H9 (cell line): Measurements from ENCODE around the gene PXDC1. TPM values are rescaled to one million over a fixed set of nuclear protein-coding genes. Genes with fewer than 3 reads are reported as not detected.

ENCODE experiments used
- DNase-seq: peaks from one replicate; pipeline ENCODE4 v3.0.0-alpha.2; 2017
- H2AFZ ChIP-seq: one replicate; pipeline ENCODE4 v1.6.1; 2013; ENCODE audit warnings: mild to moderate bottlenecking, low read length, control low read depth, moderate library complexity
- H2AK5ac ChIP-seq: 2 replicates; pipeline ENCODE4 v1.6.1; 2013; ENCODE audit warnings: low read length, control low read depth, mixed read lengths; ENCODE audit not compliant: insufficient read length
- H2BK120ac ChIP-seq: one replicate; pipeline ENCODE4 v1.6.1; 2013; ENCODE audit warnings: low read depth, mild to moderate bottlenecking, low read length, control low read depth, inconsistent platforms; ENCODE audit not compliant: poor library complexity, severe bottlenecking
- H2BK12ac ChIP-seq: 2 replicates; pipeline ENCODE4 v1.6.1; 2013; ENCODE audit warnings: low read length, control low read depth, mixed read lengths, low read depth; ENCODE audit not compliant: insufficient read length
- H2BK15ac ChIP-seq: 2 replicates; pipeline ENCODE4 v1.6.1; 2013; ENCODE audit warnings: low read depth, low read length, control low read depth
- H2BK20ac ChIP-seq: one replicate; pipeline ENCODE4 v1.6.1; 2013; ENCODE audit warnings: low read depth, mild to moderate bottlenecking, low read length, control low read depth, inconsistent platforms; ENCODE audit not compliant: poor library complexity, severe bottlenecking
- H2BK5ac ChIP-seq: 2 replicates; pipeline ENCODE4 v1.6.1; 2013; ENCODE audit warnings: low read length, control low read depth, mixed read lengths; ENCODE audit not compliant: insufficient read length
- H3K14ac ChIP-seq: 2 replicates; pipeline ENCODE4 v1.6.1; 2013; ENCODE audit warnings: low read length, control low read depth; ENCODE audit not compliant: insufficient read depth
- H3K18ac ChIP-seq: 2 replicates; pipeline ENCODE4 v1.6.1; 2013; ENCODE audit warnings: low read depth, mild to moderate bottlenecking, mixed read lengths, low read length, control low read depth; ENCODE audit not compliant: insufficient read length
- H3K23ac ChIP-seq: 2 replicates; pipeline ENCODE4 v1.6.1; 2013; ENCODE audit warnings: low read length, control low read depth, mixed read lengths, low read depth; ENCODE audit not compliant: insufficient read length
- H3K23me2 ChIP-seq: 2 replicates; pipeline ENCODE4 v1.6.1; 2013; ENCODE audit warnings: low read depth, mild to moderate bottlenecking, mixed read lengths, low read length, control low read depth; ENCODE audit not compliant: insufficient read length, poor library complexity, severe bottlenecking
- H3K27ac ChIP-seq: 2 replicates; pipeline ENCODE4 v1.5.1; 2013; ENCODE audit warnings: low read length, control low read depth, mixed read lengths, low read depth; ENCODE audit not compliant: insufficient read length
- H3K27me3 ChIP-seq: 2 replicates; pipeline ENCODE4 v1.6.1; 2013; ENCODE audit warnings: low read length, control low read depth, inconsistent platforms; ENCODE audit not compliant: insufficient read depth
- H3K4ac ChIP-seq: 2 replicates; pipeline ENCODE4 v1.6.1; 2013; ENCODE audit warnings: low read depth, mild to moderate bottlenecking, control low read depth, inconsistent platforms, low read length, moderate library complexity
- H3K4me1 ChIP-seq: 2 replicates; pipeline ENCODE4 v1.6.1; 2013; ENCODE audit warnings: low read length, control low read depth, inconsistent platforms; ENCODE audit not compliant: insufficient read depth
- H3K4me2 ChIP-seq: 2 replicates; pipeline ENCODE4 v1.6.1; 2013; ENCODE audit warnings: low read length, control low read depth, mixed read lengths; ENCODE audit not compliant: insufficient read length, insufficient read depth
- H3K56ac ChIP-seq: 2 replicates; pipeline ENCODE4 v1.6.1; 2013; ENCODE audit warnings: low read depth, mild to moderate bottlenecking, mixed read lengths, low read length, control low read depth; ENCODE audit not compliant: insufficient read length
- H3K79me1 ChIP-seq: 2 replicates; pipeline ENCODE4 v1.6.1; 2013; ENCODE audit warnings: low read depth, mild to moderate bottlenecking, moderate library complexity, low read length, control low read depth, inconsistent platforms; ENCODE audit not compliant: insufficient read depth, poor library complexity, severe bottlenecking
- H3K79me2 ChIP-seq: 2 replicates; pipeline ENCODE4 v1.6.1; 2013; ENCODE audit warnings: low read length, control low read depth, inconsistent platforms; ENCODE audit not compliant: insufficient read depth
- H3K9ac ChIP-seq: 2 replicates; pipeline ENCODE4 v1.6.1; 2013; ENCODE audit warnings: low read length, control low read depth, mixed read lengths; ENCODE audit not compliant: insufficient read length; ENCODE audit errors: extremely low read depth
- H3K9me3 ChIP-seq: one replicate; pipeline ENCODE4 v1.6.1; 2013; ENCODE audit warnings: low read depth, low read length, inconsistent platforms; ENCODE audit not compliant: control insufficient read depth
- H3T11ph ChIP-seq: one replicate; pipeline ENCODE4 v1.6.1; 2013; ENCODE audit warnings: mild to moderate bottlenecking, low read length, control low read depth, inconsistent platforms
- H4K20me1 ChIP-seq: one replicate; pipeline ENCODE4 v1.6.1; 2013; ENCODE audit not compliant: control insufficient read depth, insufficient read length, insufficient read depth
- H4K5ac ChIP-seq: 2 replicates; pipeline ENCODE4 v1.6.1; 2013; ENCODE audit warnings: low read depth, mild to moderate bottlenecking, mixed read lengths, low read length, control low read depth; ENCODE audit not compliant: insufficient read length
- H4K8ac ChIP-seq: replicated peaks from 2 replicates; pipeline ENCODE4 v1.6.1; 2013; ENCODE audit warnings: low read length, control low read depth, mixed read lengths, low read depth; ENCODE audit not compliant: insufficient read length
- H4K91ac ChIP-seq: 2 replicates; pipeline ENCODE4 v1.6.1; 2013; ENCODE audit warnings: low read depth, mild to moderate bottlenecking, moderate library complexity, mixed read lengths, low read length, control low read depth; ENCODE audit not compliant: insufficient read length
- H3K27ac Mint-ChIP-seq, 3 experiments: 2 replicates in 2 of 3; 3 replicates in 1 of 3; pipeline ENCODE4 v1.8.0; 2020 to 2021; ENCODE audit warnings: mixed read lengths in 3 of 3, mild to moderate bottlenecking in 1 of 3, moderate library complexity in 1 of 3
- H3K27me3 Mint-ChIP-seq: 2 replicates; pipeline ENCODE4 v1.8.0; 2021; ENCODE audit warnings: low read depth, mild to moderate bottlenecking, moderate library complexity, mixed read lengths
- H3K36me3 Mint-ChIP-seq, 3 experiments: 2 replicates in 2 of 3; 3 replicates in 1 of 3; pipeline ENCODE4 v1.8.0; 2020 to 2021; ENCODE audit warnings: low read depth in 3 of 3, mixed read lengths in 3 of 3; ENCODE audit not compliant: insufficient read depth in 1 of 3
- H3K4me1 Mint-ChIP-seq, 2 experiments: 2 replicates each; pipeline ENCODE4 v1.8.0; 2020; ENCODE audit warnings: mixed read lengths in 2 of 2
- H3K4me3 Mint-ChIP-seq, 2 experiments: 2 replicates in 1 of 2; 3 replicates in 1 of 2; pipeline ENCODE4 v1.8.0; 2020 to 2021; ENCODE audit warnings: mild to moderate bottlenecking in 2 of 2, mixed read lengths in 2 of 2, moderate library complexity in 1 of 2
- H3K9me3 Mint-ChIP-seq, 2 experiments: 2 replicates in 1 of 2; 3 replicates in 1 of 2; pipeline ENCODE4 v1.8.0; 2020; ENCODE audit warnings: mild to moderate bottlenecking in 2 of 2, mixed read lengths in 2 of 2, moderate library complexity in 1 of 2
- CTCF ChIP-seq: fragments of 200-600 bp; sonication (generic); conservative IDR thresholded peaks from 3 replicates; pipeline ENCODE4 v1.8.0; 2021; ENCODE audit warnings: antibody characterized with exemption, mild to moderate bottlenecking
- WGBS: extraction: QIAGEN DNeasy Blood & Tissue Kit; methylation state at CpG from one replicate; pipeline ENCODE4 v1.1.7; 2013; ENCODE audit warnings: missing lambda C conversion rate, low lambda C conversion rate, mixed read lengths; ENCODE audit not compliant: insufficient read length; ENCODE audit errors: extremely low coverage; 5-methylcytosine and 5-hydroxymethylcytosine counted together
- total RNA-seq: library from RNA; stranded (reverse); gene quantifications from 2 replicates; pipeline ENCODE4 v1.2.1, GENCODE V29; 2021

The PXDC1 gene
- total RNA-seq, 1 experiment from 2014 or later, result 3.1 TPM

DNA sequence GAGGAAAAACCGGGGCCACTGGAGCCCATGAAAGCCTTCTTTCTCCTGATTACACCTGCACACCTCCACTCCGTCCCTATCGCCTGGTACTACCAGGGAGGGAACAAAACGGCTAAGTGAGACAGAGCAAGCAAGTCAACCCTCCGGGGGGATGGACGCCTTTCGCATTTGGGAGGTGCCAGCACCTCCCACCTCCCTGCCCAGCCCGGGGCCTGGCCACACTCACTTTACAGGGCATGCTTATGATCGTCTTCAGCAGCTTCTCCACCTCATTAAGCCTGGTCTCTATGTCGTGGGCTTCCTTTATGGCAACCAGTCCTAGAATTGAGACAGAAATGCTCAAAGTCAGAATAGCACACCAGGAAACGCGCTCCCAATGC is 13.7 kb downstream of the PXDC1 start:
- TF ChIP-seq CTCF, result no peak
- H2AK5ac ChIP-seq, result no peak overlapping the region
- no peak overlapping the region for H2BK5ac ChIP-seq
- no peaks in the 10 kb centered on the region for H4K20me1 ChIP-seq
- H2BK12ac ChIP-seq, result no peak overlapping the region
- Mint-ChIP-seq H3K4me3 (no peak overlapping the region; a peak in 1 of 5 replicates), H3K4me1 (peaks cover 24 to 29% of the 10 kb centered on the region in 2 experiments), H3K36me3 (peaks cover 19 to 21% (median 19%) of the 10 kb centered on the region in 3 experiments), H3K9me3 (peaks cover 8 to 19% of the 10 kb centered on the region in 2 experiments; a peak in 4 of 5 replicates), H3K27ac (no peak overlapping the region), H3K27me3 (peaks cover 20% of the 10 kb centered on the region)
- no peak overlapping the region for H3T11ph ChIP-seq
- H3K23ac ChIP-seq, result no peak overlapping the region
- no peak overlapping the region for H3K14ac ChIP-seq
- no peak overlapping the region for H3K4ac ChIP-seq
- no peak overlapping the region for H3K9ac ChIP-seq
- no peaks in the 10 kb centered on the region for H3K23me2 ChIP-seq
- no peak overlapping the region for H2BK120ac ChIP-seq
- no peaks in the 10 kb centered on the region for H3K79me2 ChIP-seq
- no peak overlapping the region for H3K27ac ChIP-seq
- no peak overlapping the region for H4K5ac ChIP-seq
- no peaks in the 10 kb centered on the region for H3K27me3 ChIP-seq
- no peak overlapping the region for H2BK15ac ChIP-seq
- no peak overlapping the region for H3K4me2 ChIP-seq
- H2AFZ ChIP-seq, result no peak overlapping the region
- H4K8ac ChIP-seq, result no peak overlapping the region
- WGBS, result no CpG with 5 or more reads among the region's 12 CpGs
- H3K4me1 ChIP-seq, result no peaks in the 10 kb centered on the region
- no peak overlapping the region for H3K56ac ChIP-seq
- DNase-seq, result no peak
- H3K18ac ChIP-seq, result no peak overlapping the region
- no peak overlapping the region for H4K91ac ChIP-seq
- no peak overlapping the region for H2BK20ac ChIP-seq
- H3K9me3 ChIP-seq, result no peaks in the 10 kb centered on the region
- H3K79me1 ChIP-seq, result no peaks in the 10 kb centered on the region
